Panc1 (cell line): ENCODE results near the gene PXYLP1. TPM values are rescaled to one million over a fixed set of nuclear protein-coding genes. Genes with fewer than 3 reads are reported as not detected.

Experiments used
- ATAC-seq: fragments of 200-7000 bp; cut with Tn5 transposase; 2 replicates; pipeline ENCODE4 v1.9.1; 2020; ENCODE audit warnings: mild to moderate bottlenecking, moderate library complexity
- BruUV-seq: library from RNA; stranded (reverse); fragments of 400-500 nt; replicated peaks from 2 replicates; lab custom pipeline; 2021; lab: Mats Ljungman, UMichigan
- CTCF ChIA-PET: fragments of 300-600 bp; sonication (Branson Sonifier 250); formaldehyde crosslinking; loops from one replicate; lab custom pipeline; 2022; ENCODE audit warnings: antibody characterized with exemption; lab: Charles Lee
- POLR2A ChIA-PET: fragments of 300-600 bp; sonication (Branson Sonifier 250); formaldehyde crosslinking; loops from one replicate; lab custom pipeline; 2022; ENCODE audit warnings: antibody characterized with exemption; lab: Charles Lee
- DNase-seq: peaks from one replicate; pipeline ENCODE4 v3.0.0-alpha.2; 2010; ENCODE audit warnings: low read depth, low spot score
- H3K27ac ChIP-seq: 2 replicates; pipeline ENCODE4 v1.5.1; 2011; ENCODE audit warnings: mild to moderate bottlenecking, low read length, inconsistent platforms
- H3K27me3 ChIP-seq: fragments of 200-500 bp; sonication (Bioruptor generic); 2 replicates; pipeline ENCODE4 v1.6.0; 2014; ENCODE audit warnings: low read length, inconsistent platforms; ENCODE audit not compliant: control insufficient read depth, insufficient read depth
- H3K36me3 ChIP-seq: fragments of 200-500 bp; sonication (Bioruptor generic); 2 replicates; pipeline ENCODE4 v1.5.1; 2014; ENCODE audit warnings: inconsistent platforms, mild to moderate bottlenecking, low read length, moderate library complexity; ENCODE audit not compliant: control insufficient read depth, insufficient read depth
- H3K4me1 ChIP-seq: 2 replicates; pipeline ENCODE4 v1.5.1; 2011; ENCODE audit warnings: inconsistent platforms, mild to moderate bottlenecking, low read length, moderate library complexity; ENCODE audit not compliant: control insufficient read depth, insufficient read depth
- H3K4me3 ChIP-seq, 2 experiments: 2 replicates each; pipeline ENCODE4 v1.5.1; 2011 to 2012; ENCODE audit warnings: low read depth in 2 of 2, low read length in 2 of 2, mild to moderate bottlenecking in 2 of 2, inconsistent platforms in 1 of 2, moderate library complexity in 1 of 2
- H3K9me3 ChIP-seq: fragments of 200-500 bp; sonication (Bioruptor generic); 2 replicates; pipeline ENCODE4 v1.5.1; 2014; ENCODE audit warnings: low read depth, mild to moderate bottlenecking, inconsistent platforms, low read length, moderate library complexity; ENCODE audit not compliant: control insufficient read depth, insufficient read depth
- CTCF ChIP-seq: fragments of 450-650 bp; IDR thresholded peaks from 2 replicates; pipeline ENCODE4 v1.5.1; 2017; ENCODE audit warnings: mild to moderate bottlenecking
- POLR2AphosphoS5 ChIP-seq: IDR thresholded peaks from 2 replicates; pipeline ENCODE4 v1.6.1; 2012; ENCODE audit warnings: mild to moderate bottlenecking, low read depth, low read length, moderate library complexity
- REST ChIP-seq, 2 experiments: IDR thresholded peaks; 2 replicates each; pipeline ENCODE4 v1.6.1; 2011 to 2012; ENCODE audit warnings: low read depth in 2 of 2, control low read depth in 1 of 2, low read length in 1 of 2, mild to moderate bottlenecking in 1 of 2, moderate library complexity in 1 of 2; ENCODE audit not compliant: insufficient read depth in 1 of 2
- SIN3A ChIP-seq: IDR thresholded peaks from 2 replicates; pipeline ENCODE4 v1.6.1; 2012; ENCODE audit warnings: low read depth, mild to moderate bottlenecking, low read length, moderate library complexity, borderline replicate concordance; ENCODE audit not compliant: insufficient read depth
- TCF7L2 ChIP-seq: IDR thresholded peaks from 2 replicates; pipeline ENCODE4 v1.6.1; 2011; ENCODE audit warnings: mild to moderate bottlenecking, low read depth, low read length, inconsistent platforms
- in situ Hi-C: cut with HindIII; loops from 2 replicates; pipeline ENCODE4 v1.10.0; 2016; ENCODE audit warnings: low sequenced_read_pairs, low pct_unique_long_range_greater_than_20kb
- intact Hi-C: fragments of 100-400 bp; cut with micrococcal nuclease; formaldehyde crosslinking; loops from one replicate; pipeline ENCODE4 v1.10.0; 2022; ENCODE audit not compliant: unreplicated experiment
- total RNA-seq: library from RNA; stranded (reverse); gene quantifications from one replicate; pipeline ENCODE4 v1.2.1, GENCODE V29; 2021; ENCODE audit not compliant: unreplicated experiment

The PXYLP1 gene
- total RNA-seq, 1 experiment from 2014 or later = 1.4 TPM

GRCh38 chr3:141243271-141243707, 11.7 kb downstream of the PXYLP1 start:
- Histone ChIP-seq H3K27ac (no peak overlapping the region), H3K9me3 (no peaks in the 10 kb centered on the region), H3K36me3 (no peaks in the 10 kb centered on the region), H3K4me1 (no peaks in the 10 kb centered on the region), H3K4me3 (no peak overlapping the region), H3K27me3 (no peaks in the 10 kb centered on the region; the same call in 1 of the 2 replicates)
- in situ Hi-C loops (no loop called here), intact Hi-C loops (no loop called here)
- no peak for TF ChIP-seq CTCF
- no peak for TF ChIP-seq POLR2AphosphoS5
- no peak for TF ChIP-seq TCF7L2
- no peak for TF ChIP-seq SIN3A
- TF ChIP-seq REST (IDR thresholded peaks at IDR 0.05; ENCODE audit: insufficient read depth in 1 of 2, low read depth in 2 of 2, low read length in 1 of 2) = no peak
- ChIA-PET POLR2A (no interaction called here), CTCF (no interaction called here)
- no TSS peak for BruUV-seq
- DNase-seq (no peak), ATAC-seq (peak; percentile 41; the same call in 1 of the 2 replicates)

- Histone ChIP-seq H3K36me3 (no peaks in the 10 kb centered on the region), H3K4me3 (no peak overlapping the region), H3K4me1 (no peaks in the 10 kb centered on the region), H3K27me3 (peaks cover 2% of the 10 kb centered on the region), H3K9me3 (no peaks in the 10 kb centered on the region), H3K27ac (no peak overlapping the region)
- CTCF ChIA-PET = interaction anchor here (1.2 kb wide), 1 partner anchor 10 kb away, joined by 6 read pairs; no protein-coding TSS in a partner anchor
- intact Hi-C loops (no loop called here), in situ Hi-C loops (no loop called here)
- no peak for DNase-seq
- POLR2A ChIA-PET = interaction anchor here (0.6 kb wide), 1 partner anchor 782 kb away, joined by 5 read pairs; no protein-coding TSS in a partner anchor
- no TSS peak for BruUV-seq
- no peak for ATAC-seq
- TF ChIP-seq CTCF = no peak
- no peak for TF ChIP-seq SIN3A
- TF ChIP-seq POLR2AphosphoS5 = no peak
- TF ChIP-seq REST (IDR thresholded peaks at IDR 0.05; ENCODE audit: insufficient read depth in 1 of 2, low read depth in 2 of 2, low read length in 1 of 2) = no peak
- no peak for TF ChIP-seq TCF7L2
These were observed 14.8 kb downstream of the PXYLP1 start for GRCh38 chr3:141246224-141246957.
